ENCODE measurements around the gene KDM4C.

The KDM4C gene

DNA sequence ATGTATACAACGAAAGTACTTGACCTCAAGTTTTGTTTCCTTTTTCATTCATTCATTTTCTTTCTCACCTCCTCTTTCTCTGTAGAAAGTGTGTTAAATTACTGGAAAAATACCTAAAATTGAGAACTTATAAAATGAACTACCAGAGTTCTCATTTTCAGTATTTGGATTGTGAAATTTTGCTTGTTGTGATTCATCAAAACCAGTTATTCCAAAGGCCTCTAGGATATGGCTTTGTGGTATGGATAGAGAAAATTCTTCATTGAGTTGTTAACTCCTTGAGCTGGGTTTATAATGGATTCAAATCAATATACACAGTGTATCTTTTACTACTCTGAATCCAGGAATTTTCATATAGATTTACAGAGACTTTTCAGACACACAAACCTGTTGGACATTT, 287.6 kb downstream of the KDM4C start:
- DNase-seq (ENCODE audit: low read depth) = no peak

DNA sequence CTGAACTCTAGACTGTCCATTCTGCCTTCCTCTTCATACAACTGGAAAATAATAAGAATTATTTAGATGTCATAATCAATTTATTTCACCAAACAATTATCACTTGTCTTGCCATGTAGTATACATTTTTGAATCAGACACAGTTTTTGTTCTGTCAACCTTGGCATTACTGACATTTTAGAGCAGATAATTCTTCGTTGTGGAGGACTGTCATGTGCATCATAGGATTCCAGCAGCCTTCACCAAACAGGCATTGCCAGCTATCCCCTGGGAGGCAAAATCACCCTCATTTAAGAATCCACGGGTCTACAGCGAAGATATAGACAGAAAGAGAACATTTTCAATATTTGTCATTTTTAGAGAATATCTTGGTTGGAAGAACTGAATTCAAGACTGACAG, 293.9 kb downstream of the KDM4C start:
- no peak for DNase-seq (ENCODE audit: low read depth)

DNA sequence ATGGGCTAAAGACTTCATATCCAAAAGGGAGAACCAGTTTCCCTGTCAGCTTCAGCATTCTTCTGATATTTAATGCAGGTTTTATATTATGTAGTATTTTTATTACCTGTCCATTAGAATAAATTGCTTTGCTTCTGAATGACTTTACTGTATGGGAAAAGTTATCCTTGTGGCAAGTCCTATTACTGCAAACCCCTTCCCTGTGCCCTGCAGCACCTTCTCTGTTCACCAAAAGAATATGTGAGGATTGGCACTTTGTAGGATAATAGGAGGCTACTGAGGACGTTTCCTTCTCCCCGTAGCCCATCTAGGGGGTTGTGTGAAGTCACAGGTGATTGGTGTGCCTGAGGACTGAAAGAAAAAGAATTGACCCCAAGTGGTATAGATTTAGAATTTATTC, 296.1 kb downstream of the KDM4C start:
- DNase-seq (ENCODE audit: low read depth) = no peak

DNA sequence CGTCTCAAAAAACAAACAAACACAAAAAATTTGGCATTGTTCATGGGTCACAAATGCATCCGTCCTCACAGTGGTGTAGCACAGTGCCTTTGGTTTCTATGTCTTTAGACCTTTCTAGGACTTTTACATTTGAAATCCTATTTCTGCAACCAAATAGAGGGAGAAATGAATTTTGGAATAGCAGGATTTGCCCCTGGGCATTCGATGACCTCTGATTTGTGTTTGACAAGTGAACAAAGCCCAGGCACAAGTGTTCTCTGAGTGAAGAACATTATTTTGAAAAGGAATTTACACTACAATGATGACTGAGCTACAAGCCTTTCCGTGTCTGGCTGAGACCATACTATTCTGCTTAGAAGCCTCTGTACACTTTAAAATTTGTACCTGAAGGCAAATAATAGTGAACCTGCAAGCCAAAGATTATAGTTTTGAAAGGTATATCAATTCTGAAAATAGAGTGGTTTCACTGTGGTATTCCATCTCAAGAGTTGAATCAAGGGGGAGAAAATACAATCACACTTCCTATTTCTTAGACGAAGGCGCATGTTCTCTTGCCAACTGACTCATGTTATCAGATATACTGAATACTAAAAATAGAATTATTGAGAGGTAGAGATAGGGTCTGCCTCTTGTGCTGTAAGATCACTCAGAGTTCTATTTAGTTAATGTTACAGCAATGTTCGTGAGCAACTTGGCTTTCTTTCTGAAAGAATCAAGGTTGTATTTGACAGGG, 297.6 kb downstream of the KDM4C start:
- DNase-seq (ENCODE audit: low read depth) = no peak

DNA sequence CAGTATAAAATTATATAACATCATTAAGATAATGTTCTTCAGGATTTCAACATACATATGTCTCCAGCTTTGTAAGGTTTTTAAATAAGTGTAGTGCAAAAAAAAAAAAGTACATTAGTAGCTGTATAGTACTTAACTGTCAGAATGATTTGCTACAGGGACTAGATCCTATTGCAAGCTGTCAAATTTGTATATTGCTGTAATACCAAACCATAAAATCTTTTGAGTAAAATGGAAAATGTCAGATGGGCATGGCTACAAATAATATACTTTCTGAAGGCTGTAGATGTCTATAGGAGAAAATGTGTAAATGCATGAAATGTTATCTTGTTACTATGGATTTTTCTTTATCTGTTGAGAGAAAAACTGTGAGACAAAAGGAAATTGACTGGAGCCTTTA, 298.5 kb downstream of the KDM4C start:
- no peak for DNase-seq (ENCODE audit: low read depth)

DNA sequence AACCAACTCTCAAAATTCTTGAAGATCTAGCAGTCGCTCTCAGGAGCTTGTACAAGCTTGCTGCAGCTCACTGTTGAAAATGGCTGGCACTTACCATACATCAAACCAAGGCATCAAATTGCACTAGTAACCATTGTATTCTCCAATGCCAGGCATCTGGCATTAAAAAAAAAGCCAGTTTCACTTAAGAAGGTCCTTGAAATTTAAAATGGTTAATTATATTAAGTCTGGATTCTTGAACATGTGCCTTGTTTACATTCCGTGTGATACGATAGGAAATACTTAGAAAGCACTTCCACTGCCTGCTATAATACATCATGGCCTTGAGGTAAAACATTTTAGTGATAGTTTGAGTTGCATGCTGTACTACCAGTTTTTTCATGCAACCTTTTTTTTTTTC, 300.7 kb downstream of the KDM4C start:
- DNase-seq (ENCODE audit: low read depth) = no peak

DNA sequence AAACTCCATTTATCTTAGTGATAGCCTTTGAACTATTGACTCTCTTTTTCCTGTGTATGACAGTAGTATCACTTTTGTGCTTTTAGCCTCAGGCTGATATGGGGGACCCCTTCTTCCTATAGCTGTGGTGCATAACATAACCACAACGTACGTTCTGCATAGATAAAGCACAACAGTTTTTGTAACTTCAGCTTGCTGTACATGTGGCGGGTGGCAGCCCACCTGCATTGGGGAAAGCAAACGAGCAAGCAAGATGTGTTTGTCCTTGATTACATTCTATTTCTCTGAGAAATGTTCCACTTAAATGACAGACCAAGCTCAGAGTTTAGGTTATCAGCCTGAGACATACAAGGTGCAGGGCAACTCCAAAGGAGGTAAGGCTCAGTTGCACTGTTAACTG, 309.4 kb downstream of the KDM4C start:
- DNase-seq (ENCODE audit: low read depth) = no peak

DNA sequence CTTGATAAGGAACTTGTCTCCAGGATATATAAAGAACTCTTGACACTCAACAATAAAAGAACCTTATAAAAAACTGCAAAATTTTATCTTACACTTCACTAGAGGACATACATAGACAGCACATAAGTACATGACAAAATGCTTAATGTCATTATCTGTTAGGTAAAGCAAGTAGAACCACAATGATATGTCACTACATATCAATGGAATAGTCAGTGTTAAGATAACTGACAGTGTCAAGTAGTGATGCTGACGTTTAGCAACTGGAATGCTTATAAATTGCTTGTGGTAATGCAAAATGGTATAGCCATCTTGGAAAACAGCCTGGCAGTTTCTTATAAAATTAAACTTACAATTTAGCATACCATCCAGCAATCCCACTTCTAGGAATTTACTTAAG, 314.1 kb downstream of the KDM4C start:
- no peak for DNase-seq (ENCODE audit: low read depth)

DNA sequence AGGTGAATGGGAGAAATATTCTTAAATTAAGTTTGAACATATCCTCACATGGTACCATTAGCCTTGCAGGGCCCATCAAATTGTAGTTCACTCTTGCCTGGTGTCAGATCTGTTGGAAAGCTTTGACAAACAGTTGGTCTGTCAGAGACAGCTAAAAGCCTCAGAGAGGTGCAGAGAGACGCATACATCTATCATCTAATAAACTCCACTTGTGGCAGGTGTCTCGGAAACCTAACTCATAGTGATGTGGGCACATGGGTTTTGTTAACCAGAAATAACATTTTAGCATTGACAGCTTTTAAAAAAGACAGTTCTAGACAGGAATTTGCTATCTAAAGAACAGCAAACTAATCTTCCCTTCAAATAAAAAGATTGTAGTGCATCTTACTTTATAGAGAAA, 315.9 kb downstream of the KDM4C start:
- no peak for DNase-seq (ENCODE audit: low read depth)

DNA sequence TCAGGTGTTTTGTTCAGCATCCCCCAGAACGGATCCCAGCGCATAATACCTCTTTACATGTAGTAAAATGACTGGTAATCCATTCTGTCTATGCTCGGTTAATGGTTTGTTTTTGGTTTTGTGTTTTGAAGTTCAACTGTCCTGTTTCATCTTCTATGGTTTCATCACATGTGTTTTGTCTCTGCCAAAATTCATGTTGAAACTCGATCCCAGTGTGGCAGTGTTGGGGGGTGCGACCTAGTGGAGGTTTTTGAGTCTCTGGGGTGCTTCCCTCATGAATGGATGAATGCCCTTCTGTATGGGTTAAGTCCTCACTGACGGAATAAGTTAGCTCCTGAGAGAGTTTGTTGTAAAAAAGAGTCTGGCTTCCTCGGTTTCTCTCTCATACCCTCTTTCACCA, 317.4 kb downstream of the KDM4C start:
- no peak for DNase-seq (ENCODE audit: low read depth)

DNA sequence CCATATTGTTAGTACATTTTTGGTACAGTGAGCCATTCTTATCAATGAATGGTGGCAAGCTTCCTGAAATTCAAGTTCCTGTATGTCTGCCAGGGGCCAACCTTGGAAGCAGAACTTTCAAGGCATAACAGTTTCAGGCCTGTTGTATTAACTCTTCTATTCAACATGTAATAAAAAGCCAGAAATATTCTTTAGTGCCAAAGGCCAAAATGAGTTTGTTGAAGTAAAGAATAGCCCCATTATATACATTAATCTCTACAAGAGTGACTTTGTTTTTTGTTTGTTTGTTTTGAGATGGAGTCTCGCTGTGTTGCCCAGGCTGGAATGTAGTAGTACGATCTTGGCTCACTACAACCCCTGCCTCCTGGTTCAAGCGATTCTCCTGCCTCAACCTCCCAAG, 321.3 kb downstream of the KDM4C start:
- no peak for DNase-seq (ENCODE audit: low read depth)

DNA sequence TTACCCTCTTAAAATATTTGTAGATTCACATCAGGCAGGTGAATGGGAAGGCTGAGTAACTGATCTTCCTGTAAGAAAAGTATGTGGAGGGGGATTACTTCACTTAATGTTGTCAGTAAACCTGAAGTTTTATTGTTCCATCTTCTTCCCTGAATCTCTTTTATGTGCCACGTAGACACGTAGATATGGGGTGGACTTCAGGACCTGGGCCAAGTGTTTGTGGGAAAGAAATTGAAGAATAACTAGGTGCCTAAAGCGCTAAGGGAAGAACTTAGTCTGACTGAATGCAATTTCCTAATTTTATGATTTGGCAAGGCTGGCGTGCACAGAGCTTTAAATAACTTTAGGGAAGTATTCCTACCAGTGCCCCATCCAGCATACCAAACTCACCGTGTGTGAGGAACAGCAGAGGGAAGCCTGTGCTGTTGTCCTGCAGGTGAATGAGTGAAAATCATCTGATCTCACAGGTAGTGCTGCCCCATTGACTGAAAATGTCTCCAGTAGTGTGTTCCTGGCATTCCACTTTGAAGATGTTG, 323.4 kb downstream of the KDM4C start:
- DNase-seq (ENCODE audit: low read depth) = no peak

DNA sequence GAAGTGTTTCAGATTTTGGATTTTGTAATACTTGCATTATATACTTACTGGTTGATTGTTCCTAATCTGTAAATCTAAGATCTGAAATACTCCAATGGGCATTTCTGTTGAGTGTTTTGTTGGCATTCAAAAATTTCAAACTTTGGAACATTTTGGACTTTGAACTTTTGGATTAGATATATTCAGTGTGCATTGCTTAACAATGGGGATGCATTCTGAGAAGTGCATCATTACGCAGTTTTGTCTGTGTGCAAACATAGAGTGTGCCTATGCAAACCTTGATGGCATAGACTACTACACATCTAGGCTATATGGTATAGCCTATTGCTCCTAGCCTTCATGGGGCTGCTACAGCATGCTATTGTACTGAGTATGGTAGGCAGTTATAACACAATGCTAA, 325.4 kb downstream of the KDM4C start:
- DNase-seq (ENCODE audit: low read depth) = no peak

DNA sequence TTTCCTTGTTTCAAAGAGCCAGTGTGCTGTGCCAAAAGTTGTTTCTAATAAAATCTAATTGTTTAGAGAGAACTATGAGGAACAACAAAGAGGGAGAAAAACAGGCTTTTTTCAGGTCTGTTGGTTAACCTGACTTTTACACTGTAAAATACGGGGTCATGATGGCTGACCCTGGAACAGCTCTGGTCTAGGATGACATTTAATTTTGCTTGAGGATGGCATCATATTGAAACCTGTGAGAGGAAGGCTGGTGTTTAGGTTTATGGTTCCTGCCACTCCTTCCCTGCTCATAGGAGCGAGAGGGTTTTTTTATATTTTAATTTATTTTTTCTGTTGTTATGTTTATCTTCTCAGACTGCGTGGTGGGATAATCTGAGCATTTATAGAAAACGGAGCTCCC, 327.6 kb downstream of the KDM4C start:
- no peak for DNase-seq (ENCODE audit: low read depth)

DNA sequence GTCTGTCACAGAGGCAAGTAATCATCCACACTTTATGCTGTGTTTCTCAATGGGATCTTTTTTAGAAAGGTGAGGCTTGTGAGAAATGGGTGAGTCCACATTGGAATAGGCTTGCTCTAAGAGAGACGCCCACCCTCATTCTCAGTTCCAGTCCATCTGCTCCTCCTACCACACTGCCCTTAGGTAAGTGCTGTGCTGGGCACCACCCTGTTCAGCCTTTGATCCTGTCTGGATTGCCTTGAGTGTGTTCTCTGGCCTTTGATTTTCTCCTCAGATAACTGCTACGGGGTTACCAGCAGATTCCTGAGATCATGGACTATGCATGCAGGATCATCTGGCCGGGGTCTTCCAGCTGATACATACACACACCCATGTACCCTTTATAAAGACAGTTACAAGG, 328.6 kb downstream of the KDM4C start:
- no peak for DNase-seq (ENCODE audit: low read depth)

DNA sequence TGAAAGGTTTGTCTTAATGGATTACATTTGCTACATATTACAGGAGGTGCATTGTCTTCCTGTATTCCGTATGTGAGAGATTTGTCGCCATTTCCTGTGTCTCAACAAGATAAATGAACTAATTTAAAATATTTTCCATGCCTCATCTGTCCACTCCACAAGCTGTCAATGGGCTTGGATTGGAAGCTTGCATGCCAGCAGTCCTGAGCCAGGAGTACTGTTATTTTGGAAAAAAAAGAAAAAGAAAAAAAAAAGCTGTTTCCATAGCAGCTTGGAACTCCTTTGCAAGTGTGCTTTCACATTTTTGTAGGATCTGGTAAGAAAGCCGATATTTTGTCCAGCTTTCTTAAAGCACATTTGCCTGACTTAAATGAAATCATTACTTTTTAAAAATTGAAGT, 330.8 kb downstream of the KDM4C start:
- no peak for DNase-seq (ENCODE audit: low read depth)

DNA sequence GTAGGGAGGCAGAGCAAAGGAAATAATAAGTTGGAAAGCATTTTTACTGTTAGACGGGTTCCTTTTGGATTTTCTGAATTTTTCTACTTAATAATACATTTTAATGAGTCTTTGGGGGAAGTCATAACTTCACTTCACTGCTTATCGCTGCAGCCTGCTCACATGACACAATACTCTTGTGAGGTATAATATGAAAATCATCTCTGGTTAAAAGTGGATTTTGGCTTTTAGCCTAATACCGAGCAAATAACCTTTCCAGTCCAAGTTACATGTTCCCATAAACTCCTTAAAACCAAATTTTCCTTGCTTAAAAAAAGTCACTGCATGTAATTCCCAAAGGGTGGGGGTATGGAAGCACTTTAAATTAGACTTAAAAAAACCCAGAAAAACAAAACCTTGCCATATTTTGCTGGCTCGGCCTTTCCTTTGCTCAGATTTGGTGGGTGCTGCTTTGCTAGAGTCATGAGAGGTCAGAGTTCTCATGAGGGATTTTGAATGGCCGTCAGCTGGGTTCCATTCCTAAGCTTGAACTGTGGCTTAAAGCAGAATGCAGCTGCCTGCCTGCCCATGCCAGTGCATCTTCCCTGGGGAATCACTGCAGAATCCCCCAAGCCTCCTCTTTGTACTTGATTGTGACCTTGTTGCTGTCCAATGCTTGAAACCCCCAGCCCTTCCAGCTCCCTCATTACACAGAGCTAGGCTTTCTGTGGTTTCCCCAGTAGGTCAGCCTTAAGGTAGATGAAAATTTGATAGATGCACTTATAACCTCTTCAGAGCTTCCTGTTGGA, 331.8 kb downstream of the KDM4C start:
- no peak for DNase-seq (ENCODE audit: low read depth)

DNA sequence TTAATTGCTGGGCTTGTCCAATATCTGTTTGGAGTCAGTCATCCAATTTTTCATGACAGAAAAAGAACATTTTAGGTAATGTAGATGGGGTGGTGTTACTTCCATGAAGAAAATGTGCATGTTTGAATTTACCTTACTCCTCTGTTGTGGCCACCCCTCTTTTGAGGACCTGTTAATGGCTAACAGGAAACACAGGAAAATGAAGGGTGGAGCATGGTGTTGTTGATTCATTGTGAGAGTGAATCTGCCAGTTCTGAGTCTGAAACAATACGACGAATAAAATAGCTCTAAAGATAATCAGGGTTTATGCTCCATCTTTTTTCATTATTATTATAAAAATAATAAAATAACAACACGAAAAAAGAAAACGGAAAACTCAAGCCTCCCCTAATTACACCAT, 335.3 kb downstream of the KDM4C start:
- no peak for DNase-seq (ENCODE audit: low read depth)

DNA sequence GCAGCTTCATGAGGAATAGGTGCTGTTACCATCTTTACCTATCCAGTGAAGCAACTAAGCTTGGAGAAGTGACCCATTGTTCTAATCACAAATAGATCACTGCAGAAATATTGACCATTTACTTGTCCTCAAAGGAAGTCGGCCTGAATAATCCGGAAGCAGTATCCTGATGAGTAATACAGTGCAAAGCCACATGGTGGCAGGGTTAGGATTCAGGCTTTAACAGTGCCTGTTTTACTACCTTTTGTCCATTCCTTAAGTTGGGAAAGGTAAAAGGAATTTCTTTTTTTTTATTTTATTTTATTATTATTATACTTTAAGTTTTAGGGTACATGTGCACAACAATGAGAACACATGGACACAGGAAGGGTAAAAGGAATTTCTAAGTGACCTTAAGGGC, 336.3 kb downstream of the KDM4C start:
- no peak for DNase-seq (ENCODE audit: low read depth)

DNA sequence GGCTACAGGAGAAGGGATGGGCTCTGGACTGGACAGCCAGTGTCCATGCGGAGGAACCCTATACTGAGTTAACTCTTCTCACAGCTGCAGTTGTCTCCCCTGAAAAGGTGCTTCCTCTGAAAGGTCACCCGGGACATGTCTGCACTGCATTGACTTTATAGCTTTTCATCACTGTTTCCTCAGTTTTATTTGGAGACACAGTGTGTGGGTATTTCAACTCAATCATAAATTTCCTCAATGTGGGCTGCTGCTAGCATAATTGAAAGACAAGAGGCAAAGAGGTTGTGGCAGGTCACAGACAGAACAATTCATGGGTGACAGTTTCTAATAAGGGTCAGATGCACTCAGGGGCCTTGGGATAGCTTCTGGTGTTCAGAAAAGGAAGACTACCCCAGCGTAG, 336.8 kb downstream of the KDM4C start:
- DNase-seq (ENCODE audit: low read depth) = no peak

DNA sequence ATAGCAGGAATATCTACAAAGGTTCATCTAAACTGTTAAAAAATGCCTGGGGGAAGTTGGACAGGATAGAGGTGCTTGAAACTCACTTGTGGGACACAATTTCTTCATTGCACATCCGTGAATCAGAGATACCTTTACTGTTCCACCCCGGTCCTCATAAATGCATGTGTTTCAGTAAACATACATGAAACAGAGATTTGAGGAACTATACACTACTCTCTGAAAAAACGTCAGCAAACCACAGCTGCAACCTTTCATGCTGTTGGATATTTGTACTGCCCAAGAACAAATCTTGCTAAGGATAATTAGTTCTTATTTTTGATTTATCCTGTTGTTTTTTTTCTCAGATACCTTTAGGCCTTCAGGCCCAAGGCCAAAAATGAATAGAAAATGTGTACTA, 337.3 kb downstream of the KDM4C start:
- no peak for DNase-seq (ENCODE audit: low read depth)

DNA sequence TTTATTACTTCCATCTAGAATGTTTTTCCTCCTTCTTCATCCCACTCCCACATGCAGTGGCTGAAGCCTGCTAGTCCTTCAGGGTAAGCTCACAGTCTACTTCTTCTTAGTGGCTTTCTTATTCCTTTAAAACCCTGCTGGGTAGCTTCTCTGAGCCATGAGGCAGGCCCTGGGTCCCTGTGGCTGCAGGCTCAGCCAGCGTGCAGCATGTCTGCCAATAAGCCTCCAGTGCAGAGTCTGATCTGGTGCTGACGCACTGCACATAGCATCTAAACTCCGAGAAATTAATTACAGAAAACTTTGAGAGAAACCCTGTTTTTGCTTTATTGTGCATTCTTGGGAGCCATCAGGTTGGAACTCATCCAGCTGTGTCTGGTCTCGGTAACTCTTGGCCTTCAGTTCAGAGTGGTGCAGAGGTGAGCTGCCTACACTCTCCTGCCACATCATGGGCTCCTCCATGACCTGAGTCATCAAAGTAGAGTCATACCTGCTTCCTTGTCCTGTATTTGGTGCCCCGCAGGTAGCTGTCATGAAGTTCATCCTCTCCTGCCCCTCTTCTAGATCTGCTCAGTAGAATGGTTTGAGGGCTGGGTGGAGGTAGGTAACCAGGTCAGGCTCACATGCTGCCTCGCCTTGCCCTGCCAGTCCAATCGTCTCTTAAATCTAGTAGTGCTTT, 339.4 kb downstream of the KDM4C start:
- DNase-seq (ENCODE audit: low read depth) = no peak

All from stimulated activated CD4-positive, alpha-beta T cell treated with anti-CD3 and anti-CD28 coated beads, Interleukin-2, amount 100 ng/mL, for 4 hours (primary cell).